ENCODE data around the gene SLC9A4. TPM values are rescaled to one million over a fixed set of nuclear protein-coding genes. Genes with fewer than 3 reads are reported as not detected.
A peak's percentile ranks its signal among the peaks of the same experiment; 100 is the strongest.

SLC9A4 gene
- polyA plus RNA-seq, 5 donors: 0.03 TPM; not detected in 4

DNA sequence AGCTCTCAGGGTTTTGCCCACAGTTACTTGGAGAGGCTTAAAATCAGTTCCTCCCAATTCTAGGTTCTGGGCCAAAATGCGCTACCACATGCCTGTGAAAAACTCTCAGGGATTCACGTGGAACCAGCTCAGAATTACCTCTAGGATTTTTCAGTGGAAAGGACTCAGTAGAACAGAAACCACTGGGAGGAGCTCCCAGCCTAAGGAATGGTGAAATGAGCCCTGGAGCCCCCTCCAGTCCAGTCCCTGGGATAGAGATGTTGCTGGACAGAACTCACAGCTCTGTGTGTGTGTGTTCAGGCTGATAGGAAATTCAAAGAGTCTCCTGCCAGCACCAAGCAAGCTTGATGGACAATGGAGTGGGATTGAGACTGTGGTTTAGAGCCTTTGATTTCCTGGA is 21.1 kb upstream of the SLC9A4 start:
- DNase-seq: no peak

- no peak for DNase-seq
These were observed 19.5 kb upstream of the SLC9A4 start for GRCh38 chr2:102453501-102453900.

DNA sequence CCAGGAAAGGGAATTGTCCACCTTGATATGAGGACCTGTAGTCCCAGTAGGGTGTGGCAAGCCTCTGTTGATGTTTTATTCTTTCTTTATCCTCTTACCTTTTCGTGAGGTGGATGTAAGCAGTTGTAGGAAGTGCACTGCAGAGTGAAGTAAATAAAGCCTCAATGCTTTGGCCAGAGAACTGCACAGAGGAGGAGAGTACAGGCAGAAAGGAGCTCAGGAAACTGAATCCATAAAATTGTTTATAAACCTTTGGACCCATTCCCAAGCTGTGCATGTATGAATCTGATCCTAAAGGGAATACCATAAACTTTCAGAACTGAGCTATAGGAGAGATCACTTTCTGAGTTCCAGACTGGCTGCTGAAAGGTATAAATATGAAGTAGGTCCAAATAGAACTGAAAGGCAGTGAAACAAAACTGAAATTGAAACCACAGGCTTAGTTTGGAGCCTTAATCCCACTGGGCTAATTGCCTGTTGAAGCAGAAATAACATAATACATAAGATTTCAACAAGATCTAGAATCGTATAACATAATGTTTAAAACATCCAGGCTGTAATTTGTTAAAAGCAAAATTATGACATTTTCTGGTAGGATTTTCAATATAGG is 17.9 kb upstream of the SLC9A4 start:
- no peak for DNase-seq

- DNase-seq: no peak
These were observed 12.6 kb upstream of the SLC9A4 start for GRCh38 chr2:102460467-102460866.

- DNase-seq: no peak
These were observed 11.8 kb upstream of the SLC9A4 start for GRCh38 chr2:102461188-102461587.

- DNase-seq: no peak
These were observed 9.9 kb upstream of the SLC9A4 start for GRCh38 chr2:102463160-102463559.

DNA sequence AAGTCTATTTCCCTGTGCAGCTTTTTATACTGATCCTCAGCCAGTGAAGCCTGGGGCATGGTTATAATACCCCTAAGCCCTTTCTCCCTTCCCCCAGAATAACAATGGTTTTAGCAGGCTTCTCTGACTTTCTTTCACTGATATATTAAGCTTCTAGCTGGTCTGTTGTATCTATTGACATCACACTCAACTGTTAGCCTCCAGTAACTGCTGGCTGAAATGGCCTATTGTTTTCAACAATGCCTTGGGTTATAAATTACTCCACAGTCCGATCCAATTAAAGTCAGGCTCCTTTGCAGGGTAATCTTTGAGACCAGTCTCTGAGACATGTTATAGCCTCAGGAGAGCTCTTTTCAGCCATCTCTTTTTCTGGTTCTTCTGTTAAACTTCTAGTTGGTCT is 2.9 kb upstream of the SLC9A4 start:
- DNase-seq: no peak

DNA sequence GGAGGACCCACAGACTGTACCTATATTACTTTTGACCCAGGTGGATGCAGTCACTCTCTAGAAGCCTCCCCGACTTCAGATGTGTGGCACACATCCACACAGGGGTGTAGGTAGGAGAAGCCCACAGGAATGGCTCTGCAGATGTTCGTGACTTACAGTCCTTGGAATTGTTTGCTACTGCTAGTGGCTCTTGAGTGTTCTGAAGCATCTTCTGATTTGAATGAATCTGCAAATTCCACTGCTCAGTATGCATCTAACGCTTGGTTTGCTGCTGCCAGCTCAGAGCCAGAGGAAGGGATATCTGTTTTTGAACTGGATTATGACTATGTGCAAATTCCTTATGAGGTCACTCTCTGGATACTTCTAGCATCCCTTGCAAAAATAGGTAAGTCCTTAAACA is 605 bp downstream of the SLC9A4 start:
- DNase-seq: no peak

DNA sequence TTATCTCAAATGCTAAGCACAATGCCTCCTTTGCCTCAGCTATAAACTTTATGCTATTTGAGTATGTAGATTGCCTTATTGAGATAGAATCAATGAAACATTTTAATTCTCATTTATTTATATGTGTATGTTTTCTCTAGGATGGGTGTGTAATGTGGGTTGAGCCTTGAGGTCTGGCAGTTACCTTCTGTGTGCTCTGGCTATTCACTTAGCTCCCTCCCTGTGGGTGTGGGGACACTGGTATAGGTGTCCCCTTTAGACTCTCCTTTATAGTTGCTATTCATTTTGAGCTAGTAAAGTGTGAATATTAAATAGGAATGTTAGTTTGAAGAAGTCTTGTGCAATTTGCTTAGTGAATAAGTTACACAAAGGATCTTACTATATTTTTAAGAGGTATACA is 1.8 kb downstream of the SLC9A4 start:
- no peak for DNase-seq

DNA sequence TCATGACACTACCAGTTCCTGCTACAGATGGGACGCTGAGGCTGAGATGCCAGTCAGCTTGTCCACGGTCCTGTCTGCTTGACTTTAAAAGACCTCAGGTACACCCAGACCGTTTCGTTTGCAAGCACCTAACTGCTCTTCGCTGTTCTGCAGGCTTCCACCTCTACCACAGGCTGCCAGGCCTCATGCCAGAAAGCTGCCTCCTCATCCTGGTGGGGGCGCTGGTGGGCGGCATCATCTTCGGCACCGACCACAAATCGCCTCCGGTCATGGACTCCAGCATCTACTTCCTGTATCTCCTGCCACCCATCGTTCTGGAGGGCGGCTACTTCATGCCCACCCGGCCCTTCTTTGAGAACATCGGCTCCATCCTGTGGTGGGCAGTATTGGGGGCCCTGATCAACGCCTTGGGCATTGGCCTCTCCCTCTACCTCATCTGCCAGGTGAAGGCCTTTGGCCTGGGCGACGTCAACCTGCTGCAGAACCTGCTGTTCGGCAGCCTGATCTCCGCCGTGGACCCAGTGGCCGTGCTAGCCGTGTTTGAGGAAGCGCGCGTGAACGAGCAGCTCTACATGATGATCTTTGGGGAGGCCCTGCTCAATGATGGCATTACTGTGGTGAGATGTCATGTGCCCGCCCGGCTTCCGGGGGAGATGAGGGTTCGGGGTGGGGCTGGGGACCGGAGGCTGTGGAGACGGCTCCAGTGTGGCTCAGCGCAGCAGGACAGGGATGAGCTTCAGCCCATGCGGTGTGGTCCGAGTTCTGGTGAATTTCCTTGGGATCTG is 5.9 kb downstream of the SLC9A4 start:
- no peak for DNase-seq

DNA sequence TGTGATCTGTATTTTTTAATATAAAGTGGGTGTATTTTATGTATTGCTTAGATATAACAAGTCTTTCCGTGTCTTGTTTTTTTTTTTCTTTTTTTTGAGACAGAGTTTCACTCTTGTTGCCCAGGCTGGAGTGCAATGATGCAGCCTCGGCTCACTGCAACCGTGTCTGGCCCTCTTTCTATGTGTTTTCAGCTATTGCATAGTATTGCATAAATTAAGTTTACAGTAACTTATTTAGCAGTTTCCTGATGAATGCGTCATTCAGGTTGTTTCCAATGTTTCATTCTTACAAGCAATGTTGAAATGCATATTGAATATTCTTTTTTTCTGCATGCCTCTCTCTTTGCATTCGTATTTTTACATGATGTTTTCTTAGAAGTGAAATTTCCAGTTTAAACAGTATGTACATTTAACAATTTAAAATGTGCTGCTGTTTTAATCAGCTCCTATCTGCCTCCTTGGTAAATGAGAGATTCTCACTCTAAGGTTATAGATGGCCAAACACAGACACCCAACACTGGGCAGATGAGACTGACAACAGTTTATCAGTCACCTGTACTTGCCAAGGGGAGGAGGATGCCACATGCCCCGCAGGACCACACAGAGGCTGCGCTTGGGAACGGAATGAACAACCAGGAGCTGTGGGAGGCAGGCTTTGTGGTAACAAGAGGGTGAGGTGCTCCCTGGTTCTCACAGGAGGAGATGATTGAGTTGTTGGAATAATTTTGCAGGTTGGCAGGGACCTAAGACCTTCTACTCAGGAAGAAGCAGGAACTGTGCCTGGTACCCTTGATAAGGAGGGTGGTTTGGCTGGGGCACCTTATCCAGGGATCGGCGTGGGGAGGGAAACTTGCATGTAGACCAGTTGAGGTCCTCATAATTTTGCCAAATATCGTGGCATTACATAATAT is 7.5 kb downstream of the SLC9A4 start:
- DNase-seq: no peak

DNA sequence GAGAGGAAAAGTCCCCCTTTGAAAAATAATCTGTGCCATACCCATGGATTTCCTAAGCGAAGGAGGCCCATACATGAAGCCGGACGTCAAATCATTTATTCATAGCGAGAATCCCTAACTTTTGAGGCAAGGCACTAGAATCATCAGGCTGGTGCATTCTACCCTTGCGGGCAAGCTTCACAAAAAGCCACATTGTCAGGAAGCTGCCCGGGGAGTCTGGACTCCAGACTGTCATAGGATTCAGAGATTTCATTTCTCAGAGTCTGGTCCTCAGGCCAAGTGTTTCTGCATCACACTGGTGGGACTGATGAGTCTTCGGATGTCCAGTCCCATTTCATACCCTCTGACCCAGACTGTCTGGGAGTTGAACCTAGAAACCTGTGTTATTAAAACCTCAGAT is 8.9 kb downstream of the SLC9A4 start:
- no peak for DNase-seq

DNA sequence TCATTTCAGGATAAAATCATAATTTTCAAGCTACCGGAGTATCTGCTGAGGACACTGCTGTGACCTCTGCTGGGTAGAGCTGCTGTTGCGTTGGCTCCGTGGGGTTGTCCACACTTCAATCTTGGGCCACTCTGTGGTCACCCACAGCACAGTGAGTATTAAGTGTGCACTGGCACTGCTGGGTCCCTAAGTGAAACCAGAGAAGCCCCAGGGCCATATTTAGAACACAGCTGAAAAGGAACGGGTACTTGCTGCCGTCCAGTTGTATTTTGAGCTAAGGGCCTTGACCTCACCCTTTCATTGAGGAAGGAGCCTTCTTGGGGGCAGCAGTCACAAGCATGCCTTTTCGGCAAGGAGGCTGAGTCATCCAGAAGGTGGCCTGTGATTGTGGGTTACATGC is 10.1 kb downstream of the SLC9A4 start:
- no peak for DNase-seq

GRCh38 chr2:102484310-102485061 is 11.5 kb downstream of the SLC9A4 start:
- DNase-seq: no peak

DNA sequence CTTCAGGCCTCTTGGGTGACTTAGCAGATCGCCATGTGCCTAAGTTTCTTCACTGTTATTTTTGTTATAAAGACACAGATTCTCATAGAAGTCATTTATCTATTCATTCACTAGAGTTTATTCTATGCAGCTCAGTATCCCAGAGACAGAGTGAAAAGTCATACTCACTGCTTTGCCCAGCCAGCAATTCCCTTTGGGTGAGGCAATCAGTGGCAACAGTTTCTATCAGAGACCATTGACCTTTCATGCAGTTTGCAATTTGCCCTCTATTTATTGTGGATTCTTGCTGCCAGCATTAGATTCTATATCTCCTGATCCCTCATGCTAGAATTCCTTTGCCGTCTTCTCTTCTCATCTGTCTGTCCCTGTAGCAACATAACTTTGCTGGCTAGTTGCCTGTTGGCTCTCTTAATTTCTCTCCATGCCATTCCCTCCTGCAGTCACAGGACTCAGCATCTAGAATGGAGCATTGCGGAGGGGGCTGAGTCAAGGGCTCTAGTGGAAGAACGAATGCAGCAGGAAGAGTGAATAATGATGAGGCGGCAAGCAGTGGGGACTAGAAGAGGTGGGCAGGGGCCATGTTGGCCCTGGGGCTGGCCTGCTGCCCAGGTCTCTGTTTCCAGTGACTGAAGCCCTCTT is 12.2 kb downstream of the SLC9A4 start:
- no peak for DNase-seq

- no peak for DNase-seq
These were observed 14.1 kb downstream of the SLC9A4 start for GRCh38 chr2:102486941-102487702.

DNA sequence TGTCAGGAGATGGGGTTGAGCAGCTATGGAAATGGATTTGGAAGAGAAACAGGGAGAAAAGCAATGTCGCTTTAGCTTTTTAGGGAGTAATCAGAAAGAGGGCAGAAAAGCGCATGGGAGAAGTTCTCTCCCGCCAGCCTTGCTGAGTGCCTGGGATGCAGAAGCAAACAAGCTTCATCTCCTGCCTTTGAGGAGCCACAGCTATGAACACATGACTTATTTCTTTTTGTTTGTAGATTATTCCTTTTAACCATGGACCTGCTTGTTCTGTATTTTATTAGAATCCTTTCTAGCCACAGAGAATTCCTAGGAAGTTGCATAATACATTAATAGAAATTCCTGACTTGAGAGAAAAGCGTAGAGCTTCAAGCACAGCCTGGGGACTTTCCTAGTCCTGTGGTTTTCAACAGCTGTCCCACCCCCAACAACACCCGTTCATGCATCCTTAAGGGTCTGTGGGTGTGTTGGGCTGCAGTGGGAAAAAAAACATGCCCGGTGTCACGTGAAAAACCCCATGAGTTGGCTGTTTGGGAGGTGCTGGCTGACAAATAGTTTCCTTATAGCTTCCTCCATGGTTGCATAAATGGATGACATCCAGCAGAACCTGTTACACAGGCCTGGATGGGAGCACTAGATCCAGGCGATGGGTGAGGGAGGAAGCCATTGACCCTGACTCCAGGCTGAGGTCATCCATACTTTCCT is 14.9 kb downstream of the SLC9A4 start:
- DNase-seq: peak; percentile 9 to 10

GRCh38 chr2:102489646-102490045 is 16.6 kb downstream of the SLC9A4 start:
- DNase-seq: no peak

GRCh38 chr2:102492006-102492405 is 19.0 kb downstream of the SLC9A4 start:
- no peak for DNase-seq

GRCh38 chr2:102494570-102494969 is 21.5 kb downstream of the SLC9A4 start:
- no peak for DNase-seq

All from right lung (tissue), 5 donors.